HUES64 (cell line): ENCODE results near the gene HS3ST4.

Experiments used
- H3K27ac ChIP-seq: 2 replicates; pipeline ENCODE4 v1.7.0; 2013; ENCODE audit warnings: low read depth, low read length, inconsistent platforms
- H3K27me3 ChIP-seq: 2 replicates; pipeline ENCODE4 v1.6.1; 2013; ENCODE audit warnings: mild to moderate bottlenecking, low read length; ENCODE audit not compliant: insufficient read depth
- H3K36me3 ChIP-seq: 2 replicates; pipeline ENCODE4 v1.6.1; 2013; ENCODE audit warnings: mild to moderate bottlenecking, low read length; ENCODE audit not compliant: insufficient read depth
- H3K4me1 ChIP-seq: 2 replicates; pipeline ENCODE4 v1.6.1; 2013; ENCODE audit warnings: mild to moderate bottlenecking, low read length, moderate library complexity; ENCODE audit not compliant: insufficient read depth
- H3K4me3 ChIP-seq: 2 replicates; pipeline ENCODE4 v1.5.1; 2013; ENCODE audit warnings: mild to moderate bottlenecking, low read length, moderate library complexity
- H3K9ac ChIP-seq: 2 replicates; pipeline ENCODE4 v1.6.1; 2013; ENCODE audit warnings: mild to moderate bottlenecking, low read depth, low read length
- H3K9me3 ChIP-seq: 2 replicates; pipeline ENCODE4 v1.6.1; 2013; ENCODE audit warnings: low read depth, low read length; ENCODE audit not compliant: insufficient read depth
- WGBS: fragments of 150-250, 120-280 bp; methylation state at CpG from one replicate; pipeline ENCODE4 v1.1.7; 2013; ENCODE audit warnings: missing lambda C conversion rate; 5-methylcytosine and 5-hydroxymethylcytosine counted together

Gene HS3ST4

GRCh38 chr16:26111900-26112299 is 420.1 kb downstream of the HS3ST4 start:
- WGBS = 96% methylated on average over 4 of the region's 5 CpGs
- Histone ChIP-seq H3K36me3 (no peaks in the 10 kb centered on the region), H3K9ac (no peak overlapping the region), H3K4me3 (no peak overlapping the region), H3K27ac (no peak overlapping the region), H3K4me1 (peaks cover 6% of the 10 kb centered on the region; the same call in 1 of the 2 replicates), H3K27me3 (no peaks in the 10 kb centered on the region), H3K9me3 (no peaks in the 10 kb centered on the region)

DNA sequence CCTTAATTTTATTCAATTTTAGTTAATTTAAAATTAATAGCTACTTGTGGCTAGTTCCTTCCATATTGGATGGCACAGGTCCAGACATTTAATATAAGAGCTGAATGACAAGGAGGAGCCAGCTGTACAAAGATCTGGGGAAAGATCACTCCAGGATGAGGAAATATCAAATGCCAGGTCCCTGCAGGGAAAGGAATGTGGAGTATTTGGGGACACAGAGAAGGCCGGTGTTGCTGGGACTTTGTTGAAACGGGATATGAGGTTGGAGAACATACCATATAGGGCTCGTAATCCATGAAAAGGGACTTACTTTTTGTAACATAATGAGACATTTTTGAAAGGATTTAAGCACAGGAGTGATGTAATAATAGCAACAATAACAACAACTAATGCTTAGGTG is 426.8 kb downstream of the HS3ST4 start:
- Histone ChIP-seq H3K4me3 (no peak overlapping the region), H3K9ac (no peak overlapping the region), H3K4me1 (peaks cover 10% of the 10 kb centered on the region; the same call in 1 of the 2 replicates), H3K9me3 (no peaks in the 10 kb centered on the region), H3K27ac (no peak overlapping the region), H3K36me3 (no peaks in the 10 kb centered on the region), H3K27me3 (no peaks in the 10 kb centered on the region)
- WGBS = 33% methylated on average over 3 of the region's 3 CpGs

DNA sequence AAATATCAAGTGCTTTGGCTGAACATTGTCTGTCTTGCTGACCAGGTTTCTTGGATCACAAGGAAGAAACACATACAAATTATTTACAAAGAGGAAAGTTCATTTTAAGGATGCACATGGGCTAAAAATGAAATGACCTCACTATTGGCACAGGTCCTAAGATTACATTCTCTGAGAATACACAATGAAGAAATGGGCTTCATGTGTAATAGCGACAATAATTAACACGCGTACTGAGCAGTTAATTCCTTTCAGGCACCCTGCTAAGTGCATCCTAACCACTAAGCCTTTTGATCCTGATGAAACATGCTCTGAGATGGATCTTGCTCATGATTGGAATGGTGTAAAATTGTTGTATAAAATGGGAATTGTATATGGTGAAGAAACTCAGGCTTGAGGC is 429.0 kb downstream of the HS3ST4 start:
- Histone ChIP-seq H3K27me3 (no peaks in the 10 kb centered on the region), H3K4me3 (no peak overlapping the region), H3K4me1 (peaks cover 10% of the 10 kb centered on the region; the same call in 1 of the 2 replicates), H3K36me3 (no peaks in the 10 kb centered on the region), H3K9me3 (no peaks in the 10 kb centered on the region), H3K27ac (no peak overlapping the region), H3K9ac (no peak overlapping the region)
- 80% methylated on average over 3 of the region's 3 CpGs for WGBS

DNA sequence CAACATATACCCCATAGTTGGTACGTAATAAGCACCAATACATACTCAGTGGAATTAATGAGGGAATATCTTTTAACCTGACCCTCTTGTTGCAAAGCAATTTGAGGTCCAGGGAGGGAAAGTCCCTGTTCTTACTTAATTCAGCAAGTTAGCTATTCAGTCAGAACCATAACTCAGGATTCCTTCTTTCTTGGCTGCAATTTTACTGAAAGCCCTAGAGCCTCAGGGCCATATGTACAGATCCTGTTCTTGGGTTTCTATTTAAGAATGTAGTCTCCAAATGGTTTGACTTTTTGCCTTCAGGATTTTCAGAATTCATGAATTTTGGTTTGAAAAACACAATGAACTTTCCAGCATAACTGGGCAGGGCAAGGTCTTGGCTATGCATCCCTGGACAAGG is 436.5 kb downstream of the HS3ST4 start:
- Histone ChIP-seq H3K4me1 (peaks cover 22% of the 10 kb centered on the region), H3K9me3 (no peaks in the 10 kb centered on the region)
- WGBS = 80% methylated on average over 1 of the region's 1 CpG

GRCh38 chr16:26129997-26130396 is 438.2 kb downstream of the HS3ST4 start:
- Histone ChIP-seq H3K9ac (no peak overlapping the region), H3K36me3 (no peaks in the 10 kb centered on the region), H3K4me1 (peaks cover 34% of the 10 kb centered on the region), H3K27me3 (no peaks in the 10 kb centered on the region), H3K4me3 (no peak overlapping the region), H3K9me3 (no peaks in the 10 kb centered on the region), H3K27ac (no peak overlapping the region)
- 95% methylated on average over 9 of the region's 9 CpGs for WGBS

More for the DNA sequence above, 436.5 kb downstream of the HS3ST4 start:
- no peak overlapping the region for H3K4me3 ChIP-seq
- no peak overlapping the region for H3K27ac ChIP-seq
- H3K36me3 ChIP-seq = no peaks in the 10 kb centered on the region
- no peak overlapping the region for H3K9ac ChIP-seq
- no peaks in the 10 kb centered on the region for H3K27me3 ChIP-seq

DNA sequence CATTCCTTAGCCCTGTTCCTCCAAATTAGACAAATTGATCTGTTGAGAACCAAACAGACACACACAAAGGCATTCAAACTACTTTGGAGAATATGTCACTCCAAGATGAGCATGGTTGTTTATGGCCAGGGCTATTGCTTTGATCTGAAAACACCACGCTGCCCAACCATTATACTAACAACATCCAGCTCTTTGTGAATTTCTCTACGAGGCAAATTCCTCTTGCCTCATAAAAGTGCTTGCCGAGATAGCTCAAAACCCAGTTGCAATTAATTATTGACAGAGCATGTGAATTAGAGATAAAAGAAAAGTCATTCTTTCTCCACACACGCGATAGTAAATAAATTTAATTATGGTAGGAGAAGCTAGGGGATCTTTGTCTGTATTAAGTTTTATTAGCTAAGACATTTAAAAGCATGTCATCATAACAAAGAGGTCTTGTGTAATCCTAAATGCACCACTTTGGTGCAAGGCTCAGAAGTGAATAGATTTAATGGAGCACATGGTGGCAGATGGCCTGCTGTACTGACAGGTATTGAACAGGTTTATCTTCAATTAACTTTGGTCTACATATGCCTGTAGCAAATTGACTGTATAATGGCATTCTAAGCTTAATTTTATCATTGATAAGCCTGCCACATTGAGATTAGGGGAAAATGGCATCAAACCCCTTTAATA is 441.8 kb downstream of the HS3ST4 start:
- peaks cover 33% of the 10 kb centered on the region for H3K4me1 ChIP-seq

GRCh38 chr16:26134588-26134987 is 442.8 kb downstream of the HS3ST4 start:
- no peaks in the 10 kb centered on the region for H3K27me3 ChIP-seq
- H3K36me3 ChIP-seq = no peaks in the 10 kb centered on the region
- 58% methylated on average over 2 of the region's 2 CpGs for WGBS
- no peak overlapping the region for H3K9ac ChIP-seq
- H3K9me3 ChIP-seq = no peaks in the 10 kb centered on the region
- H3K27ac ChIP-seq = no peak overlapping the region
- peaks cover 33% of the 10 kb centered on the region for H3K4me1 ChIP-seq
- no peak overlapping the region for H3K4me3 ChIP-seq

More for the DNA sequence above, 441.8 kb downstream of the HS3ST4 start:
- 87% methylated on average over 5 of the region's 5 CpGs for WGBS
- Histone ChIP-seq H3K27ac (peak overlapping the region; percentile 32; the same call in 1 of the 2 replicates), H3K9me3 (no peaks in the 10 kb centered on the region), H3K9ac (no peak overlapping the region), H3K4me3 (no peak overlapping the region), H3K36me3 (no peaks in the 10 kb centered on the region), H3K27me3 (no peaks in the 10 kb centered on the region)

DNA sequence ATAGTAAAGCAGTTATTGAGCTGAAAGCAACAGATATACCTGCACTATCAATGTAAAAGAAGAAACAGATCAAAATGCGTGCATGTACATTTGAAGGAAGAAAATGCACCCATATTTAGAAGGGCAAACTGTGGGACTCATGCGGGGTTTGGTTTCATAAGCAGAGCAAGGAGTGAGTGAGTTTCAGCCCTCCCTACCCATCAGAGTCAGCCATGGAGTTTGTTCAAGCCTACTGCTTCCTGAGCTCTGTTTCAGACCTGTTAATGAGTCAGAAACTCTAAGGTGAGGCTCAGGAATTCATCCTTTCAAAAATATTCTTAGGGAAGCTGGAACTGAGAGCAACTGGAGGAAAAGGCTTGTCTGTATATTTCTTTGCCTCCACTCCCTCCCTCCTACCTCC is 446.2 kb downstream of the HS3ST4 start:
- Histone ChIP-seq H3K4me3 (no peak overlapping the region), H3K9ac (no peak overlapping the region), H3K9me3 (no peaks in the 10 kb centered on the region), H3K27me3 (no peaks in the 10 kb centered on the region), H3K4me1 (peaks cover 18% of the 10 kb centered on the region), H3K27ac (no peak overlapping the region), H3K36me3 (no peaks in the 10 kb centered on the region)
- WGBS = 94% methylated on average over 2 of the region's 2 CpGs

- no peaks in the 10 kb centered on the region for H3K27me3 ChIP-seq
- H3K4me1 ChIP-seq = 0 out of 2 replicates have a peak, but pooled peaks cover 6% of the 10 kb centered on the region
- 93% methylated on average over 7 of the region's 7 CpGs for WGBS
- H3K36me3 ChIP-seq = no peaks in the 10 kb centered on the region
- no peak overlapping the region for H3K9ac ChIP-seq
- H3K27ac ChIP-seq = no peak overlapping the region
- no peaks in the 10 kb centered on the region for H3K9me3 ChIP-seq
- H3K4me3 ChIP-seq = no peak overlapping the region
Measured at GRCh38 chr16:26139091-26139490, 447.3 kb downstream of the HS3ST4 start.

- 0 out of 2 replicates have a peak, but pooled peaks cover 4% of the 10 kb centered on the region for H3K4me1 ChIP-seq
- no peak overlapping the region for H3K27ac ChIP-seq
- no peak overlapping the region for H3K4me3 ChIP-seq
- H3K9me3 ChIP-seq = no peaks in the 10 kb centered on the region
- no peaks in the 10 kb centered on the region for H3K27me3 ChIP-seq
- no peaks in the 10 kb centered on the region for H3K36me3 ChIP-seq
- 96% methylated on average over 1 of the region's 1 CpG for whole genome bisulfite sequencing
- H3K9ac ChIP-seq = no peak overlapping the region
Measured at GRCh38 chr16:26139884-26140283, 448.1 kb downstream of the HS3ST4 start.

- Histone ChIP-seq H3K4me1 (peaks cover 10% of the 10 kb centered on the region; the same call in 1 of the 2 replicates), H3K9me3 (no peaks in the 10 kb centered on the region), H3K4me3 (no peak overlapping the region), H3K36me3 (no peaks in the 10 kb centered on the region), H3K27me3 (no peaks in the 10 kb centered on the region), H3K27ac (no peak overlapping the region), H3K9ac (no peak overlapping the region)
- 90% methylated on average over 5 of the region's 5 CpGs for WGBS
Measured at GRCh38 chr16:26149364-26150190, 457.8 kb downstream of the HS3ST4 start.
